Measurements from ENCODE around the gene GNAZ.
"Not testable (repeated sequence)": the region's sequence is repeated elsewhere in the genome, so short reads cannot be mapped to it uniquely, and the experiment has no call there.

GNAZ gene

GRCh38 chr22:23038902-23039301 lies 31.4 kb upstream of the GNAZ start:
- TF ChIP-seq, protein P1, sequence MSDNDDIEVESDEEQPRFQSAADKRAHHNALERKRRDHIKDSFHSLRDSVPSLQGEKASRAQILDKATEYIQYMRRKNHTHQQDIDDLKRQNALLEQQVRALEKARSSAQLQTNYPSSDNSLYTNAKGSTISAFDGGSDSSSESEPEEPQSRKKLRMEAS (IDR thresholded peaks at IDR 0.05; ENCODE audit: low read depth, low read length), result no peak
- TF ChIP-seq POLR2A (IDR thresholded peaks at IDR 0.05; ENCODE audit: extremely low read depth, insufficient read length) (no peak), CTCF (IDR thresholded peaks at IDR 0.05; ENCODE audit: low read depth, low read length) (no peak), MYC (IDR thresholded peaks at IDR 0.05; ENCODE audit: low read depth, low read length) (no peak)
- H3K4me3 ChIP-seq (ENCODE audit: low read depth, low read length), result no peak overlapping the region
- no peak for DNase-seq (ENCODE audit: low read depth)

DNA sequence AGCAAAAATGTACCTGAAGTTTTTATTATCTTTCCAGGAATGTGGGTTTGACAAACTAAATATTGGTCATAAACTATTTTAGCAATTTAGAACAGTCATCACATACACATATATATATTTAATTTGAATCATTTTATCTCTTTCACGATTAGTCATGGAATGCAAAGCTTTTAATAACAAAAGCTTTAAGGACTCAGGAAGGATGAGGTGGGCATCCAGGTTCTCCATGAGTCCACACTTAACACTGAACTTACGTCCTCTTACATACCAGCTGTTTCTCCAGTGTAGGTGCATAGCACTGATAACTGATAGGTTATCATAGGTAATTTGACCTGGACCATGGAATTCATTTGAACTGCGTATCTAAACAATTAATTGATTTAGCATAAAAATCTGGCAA lies 28.1 kb upstream of the GNAZ start:
- no peak overlapping the region for H3K4me3 ChIP-seq (ENCODE audit: low read depth, low read length)
- TF ChIP-seq POLR2A (IDR thresholded peaks at IDR 0.05; ENCODE audit: extremely low read depth, insufficient read length), result no peak
- no peak for TF ChIP-seq CTCF (IDR thresholded peaks at IDR 0.05; ENCODE audit: low read depth, low read length)
- TF ChIP-seq, protein P1 (IDR thresholded peaks at IDR 0.05; ENCODE audit: low read depth, low read length), result no peak
- TF ChIP-seq MYC (IDR thresholded peaks at IDR 0.05; ENCODE audit: low read depth, low read length), result no peak
- no peak for DNase-seq (ENCODE audit: low read depth)

DNA sequence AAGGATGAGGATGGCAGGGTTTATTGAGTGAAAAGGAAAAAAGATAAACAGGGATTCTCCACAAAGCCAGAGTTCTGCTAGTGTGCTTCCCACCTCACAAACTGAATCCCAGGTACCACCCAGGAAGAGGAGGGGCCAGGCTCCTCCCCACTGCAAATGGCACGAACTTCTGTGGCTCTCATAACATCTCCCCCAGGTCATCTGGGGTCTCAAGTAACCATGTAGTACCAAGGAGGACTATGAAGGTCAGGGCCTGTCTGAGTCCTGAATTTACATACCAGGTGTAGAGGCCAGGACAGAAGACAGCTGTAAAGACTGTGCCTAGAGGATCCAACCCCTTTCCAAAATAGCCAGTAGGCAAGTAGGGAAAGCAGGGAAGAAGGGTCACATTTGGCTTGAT lies 25.7 kb upstream of the GNAZ start:
- H3K4me3 ChIP-seq (ENCODE audit: low read depth, low read length), result no peak overlapping the region
- TF ChIP-seq MYC (IDR thresholded peaks at IDR 0.05; ENCODE audit: low read depth, low read length) (no peak), CTCF (IDR thresholded peaks at IDR 0.05; ENCODE audit: low read depth, low read length) (no peak), POLR2A (IDR thresholded peaks at IDR 0.05; ENCODE audit: extremely low read depth, insufficient read length) (no peak)
- TF ChIP-seq, protein P1 (IDR thresholded peaks at IDR 0.05; ENCODE audit: low read depth, low read length), result no peak
- DNase-seq (ENCODE audit: low read depth), result no peak

DNA sequence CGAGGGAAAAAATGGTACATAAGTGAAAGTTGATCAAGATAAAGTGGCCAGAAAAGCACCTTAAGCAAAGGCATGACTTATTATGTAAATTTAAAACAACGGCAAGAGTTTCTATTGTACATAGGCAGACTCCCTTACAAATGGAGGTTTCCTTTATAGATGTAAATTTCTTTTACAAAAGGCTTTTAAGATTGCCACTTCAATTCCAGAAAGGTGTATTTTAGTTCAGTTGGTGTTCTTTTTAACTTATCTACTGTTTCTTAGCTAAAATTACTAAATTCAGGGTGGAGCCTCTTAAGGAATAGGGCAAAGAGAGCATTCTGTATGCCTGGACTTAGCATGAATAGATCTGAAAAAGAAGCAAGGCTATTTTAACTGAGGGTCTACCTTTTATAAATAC lies 24.9 kb upstream of the GNAZ start:
- TF ChIP-seq MYC (IDR thresholded peaks at IDR 0.05; ENCODE audit: low read depth, low read length), result no peak
- no peak for TF ChIP-seq POLR2A (IDR thresholded peaks at IDR 0.05; ENCODE audit: extremely low read depth, insufficient read length)
- no peak for DNase-seq (ENCODE audit: low read depth)
- no peak overlapping the region for H3K4me3 ChIP-seq (ENCODE audit: low read depth, low read length)

DNA sequence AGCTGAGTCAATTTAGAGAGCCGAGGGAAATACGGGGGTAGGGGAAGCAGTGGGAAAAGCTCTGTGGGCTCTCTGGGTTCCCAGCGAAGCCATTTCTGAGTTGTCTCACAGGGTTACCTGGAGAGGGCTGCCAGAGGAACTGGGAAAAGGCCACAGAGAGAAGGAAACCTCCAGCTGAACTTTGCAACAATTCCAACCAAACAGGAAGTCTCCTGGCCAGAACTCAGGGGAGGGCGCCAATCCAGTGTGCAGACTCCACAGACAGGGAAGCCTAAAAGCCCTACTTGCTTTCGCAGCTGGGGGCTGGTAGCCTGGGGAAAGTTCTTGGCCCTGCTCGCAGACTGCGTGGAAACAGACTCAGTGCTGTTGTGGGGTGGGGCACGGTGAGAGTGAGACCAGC lies 23.1 kb upstream of the GNAZ start:
- TF ChIP-seq CTCF (IDR thresholded peaks at IDR 0.05; ENCODE audit: low read depth, low read length) (no peak), POLR2A (IDR thresholded peaks at IDR 0.05; ENCODE audit: extremely low read depth, insufficient read length) (no peak), MYC (IDR thresholded peaks at IDR 0.05; ENCODE audit: low read depth, low read length) (no peak)
- TF ChIP-seq, protein P1 (IDR thresholded peaks at IDR 0.05; ENCODE audit: low read depth, low read length), result no peak
- DNase-seq (ENCODE audit: low read depth), result no peak
- H3K4me3 ChIP-seq (ENCODE audit: low read depth, low read length), result no peak overlapping the region

GRCh38 chr22:23047742-23048141 lies 22.6 kb upstream of the GNAZ start:
- no peak overlapping the region for H3K4me3 ChIP-seq (ENCODE audit: low read depth, low read length)
- no peak for DNase-seq (ENCODE audit: low read depth)
- TF ChIP-seq MYC (IDR thresholded peaks at IDR 0.05; ENCODE audit: low read depth, low read length) (no peak), CTCF (IDR thresholded peaks at IDR 0.05; ENCODE audit: low read depth, low read length) (no peak), POLR2A (IDR thresholded peaks at IDR 0.05; ENCODE audit: extremely low read depth, insufficient read length) (no peak)
- TF ChIP-seq, protein P1 (IDR thresholded peaks at IDR 0.05; ENCODE audit: low read depth, low read length), result no peak

GRCh38 chr22:23050546-23050945 lies 19.8 kb upstream of the GNAZ start:
- H3K4me3 ChIP-seq (ENCODE audit: low read depth, low read length); DNase-seq (ENCODE audit: low read depth): not testable (repeated sequence)

All from NB4 (cell line).